Mucosa of rectum (tissue), 2 donors: ENCODE results near the gene GPR32.
"Not testable (repeated sequence)": the region's sequence is repeated elsewhere in the genome, so short reads cannot be mapped to it uniquely, and the experiment has no call there.

Source experiments
- H3K27ac ChIP-seq, 2 donors: one replicate each; pipeline ENCODE4 v1.7.0; 2013; ENCODE audit warnings: inconsistent platforms in 2 of 2, low read depth in 2 of 2, low read length in 2 of 2
- H3K27me3 ChIP-seq, 2 donors: one replicate each; pipeline ENCODE4 v1.7.0; 2013; ENCODE audit warnings: low read length in 2 of 2; ENCODE audit not compliant: control insufficient read depth in 2 of 2, insufficient read depth in 2 of 2
- H3K36me3 ChIP-seq, 2 donors: one replicate each; pipeline ENCODE4 v1.7.0; 2013; ENCODE audit warnings: low read length in 2 of 2; ENCODE audit not compliant: control insufficient read depth in 2 of 2, insufficient read depth in 2 of 2
- H3K4me1 ChIP-seq, 2 donors: one replicate each; pipeline ENCODE4 v1.7.0; 2013; ENCODE audit warnings: low read length in 2 of 2, mild to moderate bottlenecking in 1 of 2; ENCODE audit not compliant: control insufficient read depth in 2 of 2, insufficient read depth in 2 of 2
- H3K4me3 ChIP-seq, 2 donors: one replicate each; pipeline ENCODE4 v1.7.0; 2013; ENCODE audit warnings: low read length in 2 of 2
- H3K9ac ChIP-seq, 2 donors: one replicate each; pipeline ENCODE4 v1.7.0; 2013; ENCODE audit warnings: low read length in 2 of 2, low read depth in 1 of 2, mild to moderate bottlenecking in 1 of 2
- H3K9me3 ChIP-seq, 2 donors: one replicate each; pipeline ENCODE4 v1.7.0; 2013; ENCODE audit warnings: low read length in 2 of 2; ENCODE audit not compliant: control insufficient read depth in 2 of 2
- donor health status: healthy.
- donor health status: Normal muscosa, but diverticular disease.

The GPR32 gene

DNA sequence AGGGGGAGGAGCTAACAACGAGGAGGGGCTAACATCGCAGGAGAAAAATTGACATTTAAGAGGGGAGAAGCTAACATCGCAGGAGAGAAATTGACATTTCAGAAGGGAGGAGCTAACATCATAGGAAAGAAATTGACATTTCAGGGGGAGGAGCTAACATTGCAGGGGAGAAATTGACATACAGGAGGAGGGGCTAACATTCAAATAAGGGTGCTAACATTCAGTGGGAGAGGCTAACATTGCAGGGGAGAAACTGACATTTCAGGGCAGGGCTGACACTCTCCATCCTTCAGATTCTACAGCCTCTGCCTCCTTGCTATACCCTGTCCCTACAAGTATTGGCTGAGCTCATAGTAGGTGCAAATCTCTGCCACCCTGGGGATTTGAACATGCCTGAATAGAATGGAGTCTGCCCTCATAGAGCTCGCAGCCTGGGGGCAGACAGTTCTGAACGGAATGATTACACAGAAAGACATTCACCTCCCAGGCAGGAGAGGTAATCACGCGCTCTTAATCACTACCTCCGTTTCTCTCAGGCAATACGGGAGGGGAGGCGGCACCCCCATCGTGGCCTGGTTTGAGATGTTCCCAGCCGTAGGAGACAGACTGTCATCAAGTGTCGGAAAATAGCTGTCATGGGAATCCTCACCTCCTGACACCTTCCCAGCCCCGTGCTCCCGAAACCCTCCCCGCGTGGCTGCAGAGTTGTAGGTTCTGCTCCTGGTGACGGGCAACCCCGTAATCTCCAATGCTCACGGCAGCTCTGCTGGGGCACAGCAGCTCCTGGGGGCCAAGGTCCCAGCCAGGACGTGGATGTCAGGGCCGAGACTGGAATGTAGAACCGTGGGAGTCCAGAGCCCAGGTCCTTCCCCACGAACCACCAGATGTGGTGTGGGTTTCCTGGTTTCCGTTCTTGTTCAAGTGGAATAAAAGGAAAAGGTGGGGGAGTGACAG, 9.5 kb downstream of the GPR32 start:
- H3K9ac ChIP-seq = no peak overlapping the region
- peaks cover 35 to 37% of the 10 kb centered on the region in 2 donors for H3K27me3 ChIP-seq
- H3K36me3 ChIP-seq = no peaks in the 10 kb centered on the region
- no peak overlapping the region for H3K27ac ChIP-seq
- no peaks in the 10 kb centered on the region for H3K4me1 ChIP-seq
- H3K4me3 ChIP-seq = no peak overlapping the region
- H3K9me3 ChIP-seq = no peaks in the 10 kb centered on the region

DNA sequence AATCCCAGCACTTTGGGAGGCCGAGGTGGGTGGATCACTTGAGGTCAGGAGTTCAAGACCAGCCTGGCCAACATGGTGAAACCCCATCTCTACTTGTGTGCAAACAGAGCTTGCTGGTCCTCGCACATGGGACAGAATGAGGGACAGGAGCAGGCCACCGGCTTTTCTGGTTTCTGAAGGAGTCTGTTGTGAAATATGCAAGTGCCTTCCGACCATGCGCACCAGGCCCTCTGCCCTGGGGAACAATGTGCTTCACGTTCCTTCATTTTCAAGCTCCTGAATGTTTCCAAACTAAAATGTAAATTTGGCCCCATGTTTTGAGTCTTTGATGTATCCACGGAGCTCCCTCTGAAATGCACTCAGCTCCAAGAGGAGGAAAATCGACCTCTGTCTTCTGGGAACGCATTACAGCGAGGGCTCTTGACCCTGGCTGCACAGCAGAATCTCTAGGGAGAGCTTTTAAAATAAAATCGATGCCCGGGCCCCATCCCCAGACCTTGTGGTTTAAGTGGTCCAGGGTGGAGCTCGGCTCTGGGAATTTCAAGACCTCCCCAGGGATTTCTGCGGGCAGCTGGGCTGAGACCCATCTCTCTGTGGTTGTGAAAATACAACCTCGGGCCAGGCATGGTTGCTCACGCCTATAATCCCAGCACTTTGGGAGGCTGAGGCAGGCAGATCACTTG, 10.6 kb downstream of the GPR32 start:
- Histone ChIP-seq H3K27me3 (peaks cover 35 to 37% of the 10 kb centered on the region in 2 donors), H3K9me3 (no peaks in the 10 kb centered on the region), H3K4me1 (no peaks in the 10 kb centered on the region), H3K9ac (no peak overlapping the region), H3K4me3 (no peak overlapping the region), H3K36me3 (no peaks in the 10 kb centered on the region), H3K27ac (no peak overlapping the region)

DNA sequence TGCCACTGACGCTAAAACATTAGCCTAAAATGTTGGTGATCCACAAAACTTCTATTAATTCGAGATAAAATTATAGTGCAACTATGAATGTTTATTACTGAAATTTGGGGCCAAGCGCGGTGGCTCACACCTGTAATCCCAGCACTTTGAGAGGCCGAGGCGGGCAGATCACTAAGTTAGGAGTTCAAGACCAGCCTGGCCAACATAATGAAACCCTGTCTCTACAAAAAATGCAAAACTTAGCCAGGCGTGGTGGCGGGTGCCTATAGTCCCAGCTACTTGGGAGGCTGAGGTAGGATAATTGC, 13.5 kb downstream of the GPR32 start:
- not testable (repeated sequence) for H3K9ac ChIP-seq, H3K36me3 ChIP-seq, H3K9me3 ChIP-seq, H3K27ac ChIP-seq, H3K4me1 ChIP-seq, H3K4me3 ChIP-seq
- H3K27me3 ChIP-seq = peaks cover 21 to 25% of the 10 kb centered on the region in 2 donors

DNA sequence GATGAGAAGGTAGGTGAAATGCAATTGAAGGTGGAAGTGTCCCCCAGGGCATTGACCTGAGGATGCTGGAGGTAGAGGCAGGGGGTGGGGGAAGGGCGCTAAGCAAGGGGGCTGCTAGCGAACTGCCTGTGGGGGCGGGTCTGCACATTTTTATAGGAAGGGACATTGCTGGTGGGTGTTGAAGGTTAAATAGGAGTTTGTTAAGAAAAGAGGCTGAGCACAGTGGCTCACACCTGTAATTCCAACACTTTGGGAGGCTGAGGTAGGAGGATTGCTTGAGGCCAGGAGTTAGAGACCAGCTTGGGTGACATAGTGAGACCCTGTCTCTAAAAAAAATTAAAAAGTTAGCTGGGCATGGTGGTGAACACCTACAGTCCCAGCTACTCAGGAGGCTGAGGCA, 14.4 kb downstream of the GPR32 start:
- no peak overlapping the region for H3K9ac ChIP-seq
- no peak overlapping the region for H3K27ac ChIP-seq
- H3K4me3 ChIP-seq = no peak overlapping the region
- no peaks in the 10 kb centered on the region for H3K9me3 ChIP-seq
- H3K27me3 ChIP-seq = peaks cover 12 to 17% of the 10 kb centered on the region in 2 donors
- H3K4me1 ChIP-seq = no peaks in the 10 kb centered on the region
- no peaks in the 10 kb centered on the region for H3K36me3 ChIP-seq

DNA sequence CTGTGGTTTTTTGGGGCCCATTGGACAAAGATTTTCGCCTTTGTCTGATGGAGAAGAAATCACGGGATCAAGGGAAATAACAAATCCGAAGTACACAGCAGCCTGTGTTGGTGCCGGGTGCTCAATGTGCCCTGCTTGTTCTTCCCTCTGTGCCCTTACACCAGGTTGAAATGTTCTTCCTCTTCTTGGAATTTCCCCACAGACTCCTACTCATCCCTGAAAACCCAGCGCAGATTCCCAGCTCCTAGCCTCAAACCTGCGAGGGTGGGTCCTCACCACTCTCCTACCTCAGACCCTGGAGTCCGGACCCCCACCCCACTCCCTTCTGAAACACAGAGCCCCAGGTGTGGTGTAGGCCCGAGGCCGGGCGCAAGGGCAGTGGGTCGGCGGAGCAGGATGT, 15.1 kb downstream of the GPR32 start:
- no peak overlapping the region for H3K4me3 ChIP-seq
- H3K36me3 ChIP-seq = no peaks in the 10 kb centered on the region
- peaks cover 6 to 11% of the 10 kb centered on the region in 2 donors for H3K27me3 ChIP-seq
- no peaks in the 10 kb centered on the region for H3K9me3 ChIP-seq
- H3K27ac ChIP-seq = no peak overlapping the region
- H3K9ac ChIP-seq = no peak overlapping the region
- no peaks in the 10 kb centered on the region for H3K4me1 ChIP-seq

DNA sequence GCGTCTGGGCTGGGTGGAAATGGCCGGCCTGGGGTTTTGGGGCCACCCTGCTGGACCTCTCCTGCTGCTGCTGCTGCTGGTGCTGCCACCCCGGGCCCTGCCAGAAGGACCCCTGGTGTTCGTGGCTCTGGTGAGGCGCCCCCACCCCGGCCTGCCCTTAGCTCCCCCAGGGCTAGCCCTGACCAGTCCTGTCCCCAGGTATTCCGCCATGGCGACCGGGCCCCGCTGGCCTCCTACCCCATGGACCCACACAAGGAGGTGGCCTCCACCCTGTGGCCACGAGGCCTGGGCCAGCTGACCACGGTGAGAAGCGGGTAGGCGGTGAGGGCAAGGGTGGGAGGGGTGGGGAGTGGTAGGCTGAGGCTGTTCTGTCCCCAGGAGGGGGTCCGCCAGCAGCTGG, 20.1 kb downstream of the GPR32 start, which contains the start of gene ACP4:
ACP4 (plus strand) TSS at position 20 of the 400 bp plus-strand sequence; CDS start at position 20, 0 bp downstream.
- H3K27ac ChIP-seq = no peak within 1 kb of the TSS
- H3K9me3 ChIP-seq = no peaks in the 10 kb centered on the region
- peaks cover 0 to 6% of the 10 kb centered on the region in 2 donors for H3K27me3 ChIP-seq
- H3K4me1 ChIP-seq = peaks cover 0 to 5% of the 10 kb centered on the region in 2 donors
- H3K36me3 ChIP-seq = no peaks in the 10 kb centered on the region
- H3K4me3 ChIP-seq = no peak within 1 kb of the TSS
- no peak within 1 kb of the TSS for H3K9ac ChIP-seq

DNA sequence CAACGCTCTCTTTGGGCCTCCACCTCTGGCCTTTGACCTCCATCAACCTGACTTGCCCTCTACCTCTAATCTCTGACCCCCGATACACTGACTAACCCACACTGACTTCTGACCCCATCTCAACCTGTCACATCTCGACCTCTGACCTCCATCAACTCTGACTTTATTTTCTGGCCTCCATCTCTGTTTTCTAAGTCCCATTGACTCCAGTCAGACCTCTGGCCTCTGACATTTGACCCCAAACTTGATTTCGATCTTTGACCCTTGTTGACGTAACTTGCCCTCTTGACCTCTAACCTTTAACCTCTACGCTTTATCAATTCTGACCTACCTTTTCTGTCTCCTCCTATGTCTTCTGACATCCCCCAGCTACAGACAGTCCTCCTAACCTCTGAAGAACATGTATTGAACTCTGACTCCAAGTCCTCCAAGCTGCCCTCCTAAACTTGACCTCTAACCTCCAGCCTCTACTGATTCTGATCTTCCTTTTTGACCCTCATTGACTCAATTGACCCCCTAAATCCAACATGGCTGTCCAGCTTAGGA, 20.7 kb downstream of the GPR32 start:
- Histone ChIP-seq H3K4me3 (no peak overlapping the region), H3K27me3 (peaks cover 0 to 6% of the 10 kb centered on the region in 2 donors), H3K9me3 (no peaks in the 10 kb centered on the region), H3K4me1 (peaks cover 0 to 5% of the 10 kb centered on the region in 2 donors), H3K9ac (no peak overlapping the region), H3K36me3 (no peaks in the 10 kb centered on the region), H3K27ac (no peak overlapping the region)

DNA sequence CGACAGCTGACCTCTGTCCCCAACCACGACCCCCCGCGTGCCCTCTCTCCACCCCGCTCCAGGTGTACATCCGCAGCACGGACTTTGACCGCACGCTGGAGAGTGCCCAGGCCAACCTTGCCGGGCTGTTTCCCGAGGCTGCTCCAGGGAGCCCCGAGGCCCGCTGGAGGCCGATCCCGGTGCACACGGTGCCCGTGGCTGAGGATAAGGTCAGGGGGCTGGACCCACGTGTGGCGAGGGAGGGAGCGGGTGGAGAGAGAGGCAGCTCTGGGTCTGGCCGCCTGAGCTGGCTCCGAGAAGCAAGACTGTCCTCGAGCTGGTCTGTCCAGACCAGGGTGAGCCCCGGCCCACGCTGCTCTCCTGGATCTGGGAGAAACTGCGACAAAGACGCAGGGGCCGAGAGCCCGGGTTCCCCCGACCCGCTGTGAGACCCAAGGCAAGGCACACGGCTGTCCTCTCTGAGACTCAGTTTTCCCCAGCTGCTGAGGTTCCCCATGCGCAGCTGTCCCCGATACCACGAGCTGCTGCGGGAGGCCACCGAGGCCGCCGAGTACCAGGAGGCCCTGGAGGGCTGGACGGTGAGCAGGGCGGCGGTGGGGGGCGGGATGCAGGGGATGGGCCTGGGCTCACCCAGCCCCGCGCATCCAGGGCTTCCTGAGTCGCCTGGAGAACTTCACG, 21.5 kb downstream of the GPR32 start:
- H3K4me3 ChIP-seq = no peak overlapping the region
- peaks cover 0 to 6% of the 10 kb centered on the region in 2 donors for H3K27me3 ChIP-seq
- no peaks in the 10 kb centered on the region for H3K36me3 ChIP-seq
- H3K9me3 ChIP-seq = no peaks in the 10 kb centered on the region
- H3K9ac ChIP-seq = no peak overlapping the region
- H3K27ac ChIP-seq = no peak overlapping the region
- peaks cover 0 to 5% of the 10 kb centered on the region in 2 donors for H3K4me1 ChIP-seq

DNA sequence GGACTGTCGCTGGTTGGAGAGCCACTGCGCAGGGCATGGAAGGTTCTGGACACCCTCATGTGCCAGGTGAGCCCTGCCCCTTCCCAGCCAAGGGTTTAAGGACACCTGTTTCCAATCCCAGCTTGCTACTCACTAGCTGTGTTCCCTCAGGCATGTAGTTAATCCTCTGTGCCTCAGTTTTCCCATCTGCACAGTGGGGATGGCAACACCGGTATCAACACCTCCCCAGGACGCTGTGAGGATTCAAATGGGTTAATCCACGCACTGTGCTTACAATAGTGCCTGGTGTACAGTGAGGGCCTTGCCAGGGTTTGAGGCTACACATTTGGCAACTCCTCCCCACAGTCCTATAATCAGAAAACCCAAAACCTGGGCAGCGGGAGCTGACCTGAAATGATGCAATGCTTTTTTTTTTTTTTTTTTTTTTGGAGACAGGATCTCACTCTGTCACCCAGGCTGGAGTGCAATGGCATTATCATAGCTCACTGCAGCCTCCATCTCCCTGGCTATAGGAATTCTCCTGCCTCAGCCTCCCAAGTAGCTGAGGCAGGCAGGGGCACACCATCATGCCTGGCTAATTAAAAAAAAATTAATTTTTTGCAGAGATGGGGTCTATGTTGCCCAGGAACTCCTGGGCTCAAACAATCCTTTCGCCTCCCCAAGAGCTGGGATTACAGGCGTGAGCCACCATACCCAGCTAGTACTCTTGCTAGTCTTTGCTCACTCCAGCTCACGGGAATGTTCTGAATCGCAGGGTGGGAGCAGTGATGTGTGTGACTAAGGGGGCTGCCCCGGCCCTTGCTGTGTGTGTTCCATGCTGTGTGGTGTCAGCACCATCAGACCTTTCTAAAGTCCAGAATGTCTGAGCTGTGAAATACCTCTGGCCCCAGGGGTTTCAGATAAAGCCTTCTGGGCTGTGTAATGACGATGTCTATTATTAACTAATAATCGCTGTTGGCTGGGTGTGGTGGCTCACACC, 22.3 kb downstream of the GPR32 start:
- H3K4me3 ChIP-seq = no peak overlapping the region
- peaks cover 0 to 5% of the 10 kb centered on the region in 2 donors for H3K4me1 ChIP-seq
- no peak overlapping the region for H3K27ac ChIP-seq
- peaks cover 0 to 6% of the 10 kb centered on the region in 2 donors for H3K27me3 ChIP-seq
- H3K9ac ChIP-seq = no peak overlapping the region
- peaks cover under 1 to 4% of the 10 kb centered on the region in 2 donors for H3K36me3 ChIP-seq
- H3K9me3 ChIP-seq = no peaks in the 10 kb centered on the region
